ENCODE data around the gene APCDD1.

APCDD1 gene

GRCh38 chr18:10416065-10416464, 38.4 kb upstream of the APCDD1 start:
- no peak overlapping the region for H3K4me3 ChIP-seq (ENCODE audit: low read depth in 1 of 5, low read length in 5 of 5)
- no peak overlapping the region for H3K9ac ChIP-seq (ENCODE audit: low read length in 5 of 5)

GRCh38 chr18:10417191-10417590, 37.2 kb upstream of the APCDD1 start:
- no peak overlapping the region for H3K27ac ChIP-seq (ENCODE audit: low read depth, low read length)
- no peak overlapping the region for H3K9ac ChIP-seq (ENCODE audit: low read length in 5 of 5)
- H3K27me3 ChIP-seq (ENCODE audit: control insufficient read depth in 5 of 5, insufficient read depth in 4 of 5, low read length in 5 of 5), result no peaks in the 10 kb centered on the region
- H3K9me3 ChIP-seq (ENCODE audit: control insufficient read depth in 5 of 5, low read length in 5 of 5), result peaks cover 0 to 8% (median 0%) of the 10 kb centered on the region in 5 donors
- H3K36me3 ChIP-seq (ENCODE audit: control insufficient read depth in 5 of 5, insufficient read depth in 5 of 5, low read length in 5 of 5), result no peaks in the 10 kb centered on the region
- no peak overlapping the region for H3K4me3 ChIP-seq (ENCODE audit: low read depth in 1 of 5, low read length in 5 of 5)
- peaks cover 3 to 6% (median 5%) of the 10 kb centered on the region in 5 donors for H3K4me1 ChIP-seq (ENCODE audit: control insufficient read depth in 5 of 5, insufficient read depth in 5 of 5, low read length in 5 of 5)

More at GRCh38 chr18:10416065-10416464, 38.4 kb upstream of the APCDD1 start:
- no peaks in the 10 kb centered on the region for H3K36me3 ChIP-seq (ENCODE audit: control insufficient read depth in 5 of 5, insufficient read depth in 5 of 5, low read length in 5 of 5)
- H3K9me3 ChIP-seq (ENCODE audit: control insufficient read depth in 5 of 5, low read length in 5 of 5), result peaks cover 0 to 6% (median 0%) of the 10 kb centered on the region in 5 donors
- no peaks in the 10 kb centered on the region for H3K4me1 ChIP-seq (ENCODE audit: control insufficient read depth in 5 of 5, insufficient read depth in 5 of 5, low read length in 5 of 5)
- no peaks in the 10 kb centered on the region for H3K27me3 ChIP-seq (ENCODE audit: control insufficient read depth in 5 of 5, insufficient read depth in 4 of 5, low read length in 5 of 5)
- no peak overlapping the region for H3K27ac ChIP-seq (ENCODE audit: low read depth, low read length)

DNA sequence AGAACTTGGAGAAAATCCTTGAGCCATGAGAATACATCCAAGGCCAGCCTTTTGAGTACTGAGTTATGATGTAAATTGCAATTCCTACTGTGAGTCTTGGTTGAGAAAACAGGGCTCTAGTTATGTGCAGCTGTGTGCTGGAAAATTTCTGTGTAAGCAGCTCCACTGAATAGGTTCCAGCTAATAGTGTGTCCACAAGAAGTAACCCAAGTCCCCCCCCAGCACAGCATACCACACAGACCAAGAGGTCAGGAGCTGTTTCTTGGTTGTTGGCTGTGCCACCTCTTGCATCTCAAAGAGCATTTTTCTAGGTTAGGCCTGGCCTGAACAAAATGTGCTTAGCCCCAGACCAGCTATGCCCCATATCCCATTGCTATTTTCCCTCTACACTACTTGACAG, 36.8 kb upstream of the APCDD1 start:
- Histone ChIP-seq H3K27ac (ENCODE audit: low read depth, low read length) (no peak overlapping the region), H3K4me3 (ENCODE audit: low read depth in 1 of 5, low read length in 5 of 5) (no peak overlapping the region), H3K36me3 (ENCODE audit: control insufficient read depth in 5 of 5, insufficient read depth in 5 of 5, low read length in 5 of 5) (no peaks in the 10 kb centered on the region), H3K9me3 (ENCODE audit: control insufficient read depth in 5 of 5, low read length in 5 of 5) (peaks cover 0 to 8% (median 0%) of the 10 kb centered on the region in 5 donors), H3K4me1 (ENCODE audit: control insufficient read depth in 5 of 5, insufficient read depth in 5 of 5, low read length in 5 of 5) (peaks cover 3 to 11% (median 9%) of the 10 kb centered on the region in 5 donors), H3K9ac (ENCODE audit: low read length in 5 of 5) (no peak overlapping the region), H3K27me3 (ENCODE audit: control insufficient read depth in 5 of 5, insufficient read depth in 4 of 5, low read length in 5 of 5) (no peaks in the 10 kb centered on the region)

DNA sequence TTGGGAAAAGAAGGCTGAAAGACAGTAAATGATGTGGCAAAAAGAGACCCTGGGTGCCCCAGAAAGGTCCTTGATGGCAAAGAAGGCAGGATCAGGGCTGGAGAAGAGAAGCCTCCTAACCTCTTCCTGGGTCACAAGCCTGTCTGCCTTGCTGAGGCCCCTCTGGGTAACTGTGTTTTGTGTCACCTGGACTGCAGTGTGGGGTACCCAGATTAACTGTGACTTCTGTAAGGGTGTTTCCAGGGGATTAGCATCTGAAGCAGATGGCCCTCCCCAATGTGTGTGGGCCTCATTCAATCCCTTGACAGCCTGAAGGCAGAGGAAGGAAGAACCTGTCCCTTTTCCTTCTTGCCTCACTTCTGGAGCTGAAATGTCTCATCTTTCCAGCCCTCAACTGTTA, 35.6 kb upstream of the APCDD1 start:
- Histone ChIP-seq H3K9ac (ENCODE audit: low read length in 5 of 5) (no peak overlapping the region), H3K27me3 (ENCODE audit: control insufficient read depth in 5 of 5, insufficient read depth in 4 of 5, low read length in 5 of 5) (no peaks in the 10 kb centered on the region), H3K4me1 (ENCODE audit: control insufficient read depth in 5 of 5, insufficient read depth in 5 of 5, low read length in 5 of 5) (peaks cover 3 to 19% (median 11%) of the 10 kb centered on the region in 5 donors), H3K9me3 (ENCODE audit: control insufficient read depth in 5 of 5, low read length in 5 of 5) (peaks cover 0 to 8% (median 0%) of the 10 kb centered on the region in 5 donors), H3K27ac (ENCODE audit: low read depth, low read length) (no peak overlapping the region), H3K4me3 (ENCODE audit: low read depth in 1 of 5, low read length in 5 of 5) (no peak overlapping the region), H3K36me3 (ENCODE audit: control insufficient read depth in 5 of 5, insufficient read depth in 5 of 5, low read length in 5 of 5) (no peaks in the 10 kb centered on the region)

DNA sequence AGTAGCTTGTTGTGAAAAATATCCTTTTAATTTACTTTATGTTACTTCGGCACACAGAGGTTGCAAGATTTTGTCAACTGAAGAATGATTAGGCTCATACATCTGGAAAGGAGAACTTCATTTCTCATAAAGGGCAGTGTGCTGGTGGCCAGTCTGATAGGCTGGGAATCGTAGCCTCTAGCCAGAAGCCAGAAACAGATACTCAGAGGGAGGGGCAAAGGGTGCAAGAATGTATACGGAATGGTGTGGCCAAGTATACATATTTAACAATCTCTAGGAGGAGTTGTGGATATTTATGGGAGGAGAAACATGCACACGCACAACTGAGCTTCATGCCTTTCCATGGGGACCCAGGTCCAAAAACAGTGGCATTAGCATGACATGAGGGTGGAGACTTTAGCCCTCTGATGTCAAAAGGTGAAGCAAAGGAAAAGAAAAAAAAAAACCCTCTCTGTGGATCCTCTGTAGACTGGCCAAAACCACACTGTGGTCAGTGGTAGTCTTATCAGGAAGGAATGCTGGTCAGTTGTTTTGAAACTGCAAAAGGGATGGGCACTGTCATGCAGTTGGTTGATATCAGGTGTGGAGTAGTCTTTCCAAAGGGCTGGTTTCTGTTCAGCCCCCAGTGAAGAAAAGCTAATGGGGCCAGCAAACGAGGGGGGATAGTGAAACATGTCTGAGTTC, 34.9 kb upstream of the APCDD1 start:
- Histone ChIP-seq H3K9ac (ENCODE audit: low read length in 5 of 5) (no peak overlapping the region), H3K4me3 (ENCODE audit: low read depth in 1 of 5, low read length in 5 of 5) (no peak overlapping the region), H3K9me3 (ENCODE audit: control insufficient read depth in 5 of 5, low read length in 5 of 5) (peaks cover 0 to 8% (median 0%) of the 10 kb centered on the region in 5 donors), H3K27ac (ENCODE audit: low read depth, low read length) (no peak overlapping the region), H3K36me3 (ENCODE audit: control insufficient read depth in 5 of 5, insufficient read depth in 5 of 5, low read length in 5 of 5) (no peaks in the 10 kb centered on the region), H3K4me1 (ENCODE audit: control insufficient read depth in 5 of 5, insufficient read depth in 5 of 5, low read length in 5 of 5) (peaks cover 3 to 26% (median 17%) of the 10 kb centered on the region in 5 donors), H3K27me3 (ENCODE audit: control insufficient read depth in 5 of 5, insufficient read depth in 4 of 5, low read length in 5 of 5) (no peaks in the 10 kb centered on the region)

DNA sequence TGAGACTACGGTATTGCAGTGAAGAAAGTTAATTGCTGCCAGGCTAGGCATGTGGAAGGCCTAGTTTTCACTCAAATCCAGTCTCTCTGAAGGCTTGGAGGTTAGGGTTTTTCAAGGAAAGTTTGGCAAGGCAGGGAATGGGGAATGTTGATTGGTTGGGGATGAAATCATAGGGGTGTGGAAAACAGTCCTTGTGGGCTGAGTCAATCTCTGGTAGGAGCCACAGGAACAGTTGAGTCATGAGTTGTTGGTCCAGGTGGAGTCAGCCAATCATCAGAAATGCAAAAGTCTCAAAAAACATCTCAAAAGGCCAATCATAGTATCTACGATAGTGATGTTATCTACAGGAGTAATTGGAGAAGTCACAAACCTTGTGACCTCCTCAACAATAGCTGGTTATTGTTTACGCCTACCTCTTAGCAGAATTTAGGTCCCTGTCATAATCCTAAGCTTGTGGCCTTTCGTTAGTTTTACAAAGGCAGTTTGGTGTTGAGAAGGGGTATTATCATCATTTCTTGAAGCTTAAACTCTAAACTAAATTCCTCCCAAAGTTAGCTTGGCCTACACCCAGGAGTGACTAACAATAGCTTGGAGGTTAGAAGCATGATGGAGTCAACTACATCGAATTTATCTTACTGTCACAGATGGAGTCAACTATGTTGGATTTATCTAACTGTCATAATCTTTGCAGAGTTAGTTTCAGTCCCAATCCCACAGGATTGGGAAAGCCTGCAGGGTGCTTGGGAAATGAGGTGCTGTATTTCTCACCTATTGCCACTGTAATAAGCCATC, 33.7 kb upstream of the APCDD1 start:
- no peak overlapping the region for H3K4me3 ChIP-seq (ENCODE audit: low read depth in 1 of 5, low read length in 5 of 5)
- no peaks in the 10 kb centered on the region for H3K27me3 ChIP-seq (ENCODE audit: control insufficient read depth in 5 of 5, insufficient read depth in 4 of 5, low read length in 5 of 5)
- H3K9ac ChIP-seq (ENCODE audit: low read length in 5 of 5), result no peak overlapping the region
- no peak overlapping the region for H3K27ac ChIP-seq (ENCODE audit: low read depth, low read length)
- peaks cover 0 to 8% (median 0%) of the 10 kb centered on the region in 5 donors for H3K9me3 ChIP-seq (ENCODE audit: control insufficient read depth in 5 of 5, low read length in 5 of 5)
- peaks cover 3 to 34% (median 29%) of the 10 kb centered on the region in 5 donors for H3K4me1 ChIP-seq (ENCODE audit: control insufficient read depth in 5 of 5, insufficient read depth in 5 of 5, low read length in 5 of 5)
- no peaks in the 10 kb centered on the region for H3K36me3 ChIP-seq (ENCODE audit: control insufficient read depth in 5 of 5, insufficient read depth in 5 of 5, low read length in 5 of 5)

DNA sequence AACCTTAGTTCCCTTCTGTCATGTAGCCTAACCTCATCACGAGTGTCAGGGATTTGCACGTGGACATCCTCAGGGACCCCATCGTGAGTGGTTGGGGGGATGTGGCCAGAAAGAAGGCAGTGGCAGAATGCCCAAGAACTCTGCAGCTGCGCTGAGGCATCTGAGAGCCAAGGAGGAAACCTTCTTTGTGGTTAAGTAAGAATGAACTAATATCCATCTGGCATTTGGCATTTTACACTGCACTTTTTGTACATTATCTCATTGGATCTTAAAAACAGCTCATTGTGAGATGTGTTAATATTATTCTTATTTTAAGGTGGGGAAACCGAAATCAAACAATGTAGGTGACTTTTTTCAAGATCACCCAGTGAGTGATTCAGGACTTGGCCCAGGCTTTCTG, 32.6 kb upstream of the APCDD1 start:
- H3K4me1 ChIP-seq (ENCODE audit: control insufficient read depth in 5 of 5, insufficient read depth in 5 of 5, low read length in 5 of 5), result peaks cover 3 to 34% (median 29%) of the 10 kb centered on the region in 5 donors
- H3K9ac ChIP-seq (ENCODE audit: low read length in 5 of 5), result no peak overlapping the region
- H3K36me3 ChIP-seq (ENCODE audit: control insufficient read depth in 5 of 5, insufficient read depth in 5 of 5, low read length in 5 of 5), result no peaks in the 10 kb centered on the region
- peaks cover 0 to 8% (median 0%) of the 10 kb centered on the region in 5 donors for H3K9me3 ChIP-seq (ENCODE audit: control insufficient read depth in 5 of 5, low read length in 5 of 5)
- H3K4me3 ChIP-seq (ENCODE audit: low read depth in 1 of 5, low read length in 5 of 5), result no peak overlapping the region
- H3K27me3 ChIP-seq (ENCODE audit: control insufficient read depth in 5 of 5, insufficient read depth in 4 of 5, low read length in 5 of 5), result no peaks in the 10 kb centered on the region
- no peak overlapping the region for H3K27ac ChIP-seq (ENCODE audit: low read depth, low read length)

GRCh38 chr18:10422731-10423130, 31.7 kb upstream of the APCDD1 start:
- peaks cover 0 to 8% (median 0%) of the 10 kb centered on the region in 5 donors for H3K9me3 ChIP-seq (ENCODE audit: control insufficient read depth in 5 of 5, low read length in 5 of 5)
- no peak overlapping the region for H3K27ac ChIP-seq (ENCODE audit: low read depth, low read length)
- no peaks in the 10 kb centered on the region for H3K27me3 ChIP-seq (ENCODE audit: control insufficient read depth in 5 of 5, insufficient read depth in 4 of 5, low read length in 5 of 5)
- H3K4me3 ChIP-seq (ENCODE audit: low read depth in 1 of 5, low read length in 5 of 5), result no peak overlapping the region
- H3K36me3 ChIP-seq (ENCODE audit: control insufficient read depth in 5 of 5, insufficient read depth in 5 of 5, low read length in 5 of 5), result no peaks in the 10 kb centered on the region
- H3K9ac ChIP-seq (ENCODE audit: low read length in 5 of 5), result no peak overlapping the region
- peaks cover 3 to 34% (median 29%) of the 10 kb centered on the region in 5 donors for H3K4me1 ChIP-seq (ENCODE audit: control insufficient read depth in 5 of 5, insufficient read depth in 5 of 5, low read length in 5 of 5)

DNA sequence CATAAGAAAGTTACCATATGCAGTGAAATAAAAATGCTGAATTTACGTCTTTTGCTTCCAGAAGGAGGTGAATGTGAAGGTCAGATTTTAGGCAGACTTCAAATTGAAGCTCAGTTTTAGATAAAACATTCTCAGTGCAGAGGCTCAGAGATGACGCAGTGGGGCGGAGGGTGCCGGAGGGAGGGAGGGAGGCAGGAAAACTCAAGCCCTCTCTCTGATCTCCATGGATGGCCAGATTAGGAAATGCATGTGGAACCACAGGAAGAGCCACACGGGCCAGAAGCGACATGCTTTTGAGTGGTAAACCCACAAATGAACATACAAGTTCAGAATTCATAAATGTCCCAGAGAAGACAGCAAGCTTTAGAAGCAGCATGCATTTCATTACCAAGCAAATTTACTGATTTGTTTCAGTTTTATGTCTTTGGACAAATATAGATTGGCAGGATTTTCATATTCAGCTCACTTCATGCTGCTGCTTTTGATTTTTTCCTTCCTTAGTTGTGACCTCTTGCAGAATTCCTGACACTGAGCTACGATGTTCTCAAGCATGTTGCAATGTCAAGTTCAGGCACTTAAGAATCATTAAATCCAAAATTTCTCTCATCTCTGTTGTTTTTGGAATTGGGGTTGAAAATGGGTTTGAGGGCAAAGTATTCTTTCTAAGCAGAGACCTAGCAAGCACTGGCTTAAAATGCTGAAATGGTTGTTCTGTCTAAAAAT, 29.7 kb upstream of the APCDD1 start:
- peaks cover 0 to 8% (median 0%) of the 10 kb centered on the region in 5 donors for H3K9me3 ChIP-seq (ENCODE audit: control insufficient read depth in 5 of 5, low read length in 5 of 5)
- no peaks in the 10 kb centered on the region for H3K27me3 ChIP-seq (ENCODE audit: control insufficient read depth in 5 of 5, insufficient read depth in 4 of 5, low read length in 5 of 5)
- H3K36me3 ChIP-seq (ENCODE audit: control insufficient read depth in 5 of 5, insufficient read depth in 5 of 5, low read length in 5 of 5), result no peaks in the 10 kb centered on the region
- no peak overlapping the region for H3K27ac ChIP-seq (ENCODE audit: low read depth, low read length)
- peaks cover 3 to 34% (median 29%) of the 10 kb centered on the region in 5 donors for H3K4me1 ChIP-seq (ENCODE audit: control insufficient read depth in 5 of 5, insufficient read depth in 5 of 5, low read length in 5 of 5)
- H3K4me3 ChIP-seq (ENCODE audit: low read depth in 1 of 5, low read length in 5 of 5), result peak overlapping the region in 2 of 5 donors; percentile 16 to 17
- H3K9ac ChIP-seq (ENCODE audit: low read length in 5 of 5), result no peak overlapping the region

Data from subcutaneous abdominal adipose tissue (tissue), 5 donors.